Ectodermal cell (in vitro differentiated cells): ENCODE measurements around the gene MT1M.
"Not testable (repeated sequence)": the region's sequence is repeated elsewhere in the genome, so short reads cannot be mapped to it uniquely, and the experiment has no call there.

ENCODE experiments used
- H3K27ac ChIP-seq: 2 replicates; pipeline ENCODE4 v1.7.0; 2013; ENCODE audit warnings: mild to moderate bottlenecking, low read depth, low read length; ENCODE audit not compliant: insufficient read depth, poor library complexity, severe bottlenecking
- H3K27me3 ChIP-seq: 2 replicates; pipeline ENCODE4 v1.7.0; 2013; ENCODE audit warnings: mild to moderate bottlenecking, low read length; ENCODE audit not compliant: insufficient read depth, control insufficient read depth, poor library complexity, severe bottlenecking
- H3K36me3 ChIP-seq: one replicate; pipeline ENCODE4 v1.7.0; 2013; ENCODE audit warnings: low read length; ENCODE audit not compliant: control insufficient read depth, insufficient read depth
- H3K4me1 ChIP-seq: one replicate; pipeline ENCODE4 v1.7.0; 2013; ENCODE audit warnings: low read length; ENCODE audit not compliant: control insufficient read depth, insufficient read depth
- H3K4me3 ChIP-seq: 2 replicates; pipeline ENCODE4 v1.7.0; 2013; ENCODE audit warnings: low read depth, low read length, control low read depth; ENCODE audit not compliant: insufficient read depth
- H3K9me3 ChIP-seq: 2 replicates; pipeline ENCODE4 v1.7.0; 2013; ENCODE audit warnings: mild to moderate bottlenecking, low read length, moderate library complexity; ENCODE audit not compliant: control insufficient read depth
- WGBS, 2 experiments: methylation state at CpG; one replicate each; pipeline ENCODE4 v1.1.7; 2013; ENCODE audit warnings: missing lambda C conversion rate in 2 of 2; 5-methylcytosine and 5-hydroxymethylcytosine counted together

Gene MT1M

GRCh38 chr16:56664506-56664905, 32.0 kb downstream of the MT1M start:
- peaks cover 6% of the 10 kb centered on the region for H3K4me1 ChIP-seq
- H3K9me3 ChIP-seq, result no peaks in the 10 kb centered on the region
- no peaks in the 10 kb centered on the region for H3K36me3 ChIP-seq
- H3K27me3 ChIP-seq, result peaks cover 100% of the 10 kb centered on the region
- no peak overlapping the region for H3K4me3 ChIP-seq
- no peak overlapping the region for H3K27ac ChIP-seq
- WGBS, 2 experiments, result 100% methylated on average over 1 of the region's 1 CpG; no CpG with 5 or more reads in 1 of the 2 experiments

GRCh38 chr16:56665286-56666261, 33.1 kb downstream of the MT1M start:
- H3K9me3 ChIP-seq, H3K4me3 ChIP-seq, H3K36me3 ChIP-seq, H3K4me1 ChIP-seq, H3K27ac ChIP-seq: not testable (repeated sequence)
- WGBS, 2 experiments, result 74 to 77% methylated on average over 8 of the region's 8 CpGs
- H3K27me3 ChIP-seq, result peaks cover 100% of the 10 kb centered on the region

GRCh38 chr16:56667581-56668571, 35.4 kb downstream of the MT1M start, which contains the start of gene MT1G:
MT1G (minus strand) TSS chr16:56668065; CDS start chr16:56667993, 72 bp downstream.
- no peaks in the 10 kb centered on the region for H3K9me3 ChIP-seq
- no peaks in the 10 kb centered on the region for H3K36me3 ChIP-seq
- no peak within 1 kb of the TSS for H3K27ac ChIP-seq
- peaks cover 3% of the 10 kb centered on the region for H3K4me1 ChIP-seq
- H3K27me3 ChIP-seq, result peaks cover 100% of the 10 kb centered on the region
- 16 to 17% methylated on average over 46 of the region's 46 CpGs for WGBS, 2 experiments
- no peak within 1 kb of the TSS for H3K4me3 ChIP-seq

GRCh38 chr16:56669005-56669839, 36.8 kb downstream of the MT1M start, which contains the start of gene MT1H:
MT1H (plus strand) TSS chr16:56669814; CDS start chr16:56669885, 71 bp downstream.
- Histone ChIP-seq H3K27me3 (peaks cover 100% of the 10 kb centered on the region), H3K4me3 (no peak within 1 kb of the TSS), H3K4me1 (no peaks in the 10 kb centered on the region), H3K9me3 (no peaks in the 10 kb centered on the region), H3K36me3 (no peaks in the 10 kb centered on the region), H3K27ac (no peak within 1 kb of the TSS)
- 24 to 25% methylated on average over 38 of the region's 38 CpGs for WGBS, 2 experiments

- Histone ChIP-seq H3K4me3 (no peak overlapping the region), H3K4me1 (no peaks in the 10 kb centered on the region), H3K36me3 (no peaks in the 10 kb centered on the region), H3K27ac (no peak overlapping the region), H3K9me3 (no peaks in the 10 kb centered on the region), H3K27me3 (peaks cover 100% of the 10 kb centered on the region)
- WGBS, 2 experiments, result 39% methylated on average over 19 of the region's 19 CpGs
Observed at GRCh38 chr16:56669840-56670619, 37.6 kb downstream of the MT1M start.

GRCh38 chr16:56670620-56670934, 38.1 kb downstream of the MT1M start:
- no peaks in the 10 kb centered on the region for H3K36me3 ChIP-seq
- H3K27ac ChIP-seq, result no peak overlapping the region
- whole genome bisulfite sequencing, 2 experiments, result 46 to 69% methylated on average over 2 of the region's 2 CpGs
- no peaks in the 10 kb centered on the region for H3K4me1 ChIP-seq
- H3K9me3 ChIP-seq, result no peaks in the 10 kb centered on the region
- H3K27me3 ChIP-seq, result peaks cover 100% of the 10 kb centered on the region
- H3K4me3 ChIP-seq, result no peak overlapping the region

- H3K27ac ChIP-seq, H3K9me3 ChIP-seq, H3K36me3 ChIP-seq, H3K4me1 ChIP-seq, H3K4me3 ChIP-seq: not testable (repeated sequence)
- H3K27me3 ChIP-seq, result peaks cover 100% of the 10 kb centered on the region
- WGBS, 2 experiments, result 78 to 80% methylated on average over 1 of the region's 2 CpGs
Observed at GRCh38 chr16:56671691-56672090, 39.2 kb downstream of the MT1M start.

- WGBS, 2 experiments, result 83 to 92% methylated on average over 3 of the region's 3 CpGs
- H3K27me3 ChIP-seq, result peaks cover 100% of the 10 kb centered on the region
- H3K4me3 ChIP-seq, result not testable (repeated sequence)
Observed at GRCh38 chr16:56672171-56672570, 39.7 kb downstream of the MT1M start.

More at GRCh38 chr16:56672171-56672570, 39.7 kb downstream of the MT1M start:
- H3K9me3 ChIP-seq, H3K27ac ChIP-seq, H3K4me1 ChIP-seq, H3K36me3 ChIP-seq: not testable (repeated sequence)
